Endothelial cell (in vitro differentiated cells): ENCODE data around the gene GPR135. TPM values are rescaled to one million over a fixed set of nuclear protein-coding genes. Genes with fewer than 3 reads are reported as not detected.

Experiments
- DNase-seq: peaks from one replicate; pipeline ENCODE4 v3.0.0; 2021; ENCODE audit warnings: low spot score
- H3K27ac Mint-ChIP-seq: one replicate; pipeline ENCODE4 v1.8.0; 2021; ENCODE audit warnings: mixed read lengths, inconsistent platforms; ENCODE audit not compliant: unreplicated experiment
- H3K27me3 Mint-ChIP-seq: one replicate; pipeline ENCODE4 v1.8.0; 2021; ENCODE audit warnings: mild to moderate bottlenecking, moderate library complexity, mixed read lengths, inconsistent platforms; ENCODE audit not compliant: unreplicated experiment
- H3K36me3 Mint-ChIP-seq: one replicate; pipeline ENCODE4 v1.8.0; 2021; ENCODE audit warnings: mild to moderate bottlenecking, low read depth, mixed read lengths, inconsistent platforms; ENCODE audit not compliant: unreplicated experiment
- H3K4me1 Mint-ChIP-seq: one replicate; pipeline ENCODE4 v1.8.0; 2021; ENCODE audit warnings: mild to moderate bottlenecking, mixed read lengths, inconsistent platforms; ENCODE audit not compliant: unreplicated experiment
- H3K4me3 Mint-ChIP-seq: one replicate; pipeline ENCODE4 v1.8.0; 2021; ENCODE audit warnings: mild to moderate bottlenecking, mixed read lengths, inconsistent platforms; ENCODE audit not compliant: unreplicated experiment
- H3K9me3 Mint-ChIP-seq: one replicate; pipeline ENCODE4 v1.8.0; 2021; ENCODE audit warnings: mixed read lengths, inconsistent platforms; ENCODE audit not compliant: unreplicated experiment
- total RNA-seq: library from RNA; stranded (reverse); fragmentation: NEBNext Ultra II Directional; extraction: Animal tissue kit (Norgen Biotek cat#: 25700); gene quantifications from one replicate; pipeline ENCODE4 v1.2.1, GENCODE V29; 2021; ENCODE audit not compliant: unreplicated experiment
- TF ChIP-seq, protein P1 (sequence below): fragments of 200-600 bp; sonication (generic); IDR thresholded peaks from one replicate; pipeline ENCODE4 v1.5.0; 2021; ENCODE audit warnings: antibody characterized with exemption; ENCODE audit not compliant: unreplicated experiment

Gene GPR135
- total RNA-seq, 1 donor from 2014 or later: 1.5 TPM

DNA sequence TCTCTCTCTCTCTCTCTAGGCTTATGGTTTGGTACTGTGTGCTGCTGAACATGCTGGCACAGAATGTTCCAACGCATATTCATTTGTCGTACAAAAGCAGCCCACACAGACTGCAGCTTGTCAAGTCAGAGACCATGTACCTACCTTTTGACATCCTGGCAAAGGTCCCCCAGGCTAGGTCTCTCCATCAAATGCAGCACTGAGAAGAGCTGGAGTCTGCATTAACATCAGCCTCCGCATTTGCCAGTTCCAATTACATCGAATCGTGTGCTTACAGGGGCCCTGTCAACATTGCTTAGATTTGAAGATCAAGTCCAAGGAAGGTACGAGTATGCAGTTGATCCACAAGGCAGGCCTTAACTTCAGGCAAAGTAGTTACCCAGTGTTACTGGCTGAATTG lies 47.9 kb downstream of the GPR135 start:
- Mint-ChIP-seq H3K27me3 (no peaks in the 10 kb centered on the region), H3K36me3 (no peaks in the 10 kb centered on the region), H3K9me3 (no peaks in the 10 kb centered on the region), H3K4me1 (peaks cover 9% of the 10 kb centered on the region), H3K4me3 (no peak overlapping the region), H3K27ac (no peak overlapping the region)
- no peak for DNase-seq
- TF ChIP-seq, protein P1, sequence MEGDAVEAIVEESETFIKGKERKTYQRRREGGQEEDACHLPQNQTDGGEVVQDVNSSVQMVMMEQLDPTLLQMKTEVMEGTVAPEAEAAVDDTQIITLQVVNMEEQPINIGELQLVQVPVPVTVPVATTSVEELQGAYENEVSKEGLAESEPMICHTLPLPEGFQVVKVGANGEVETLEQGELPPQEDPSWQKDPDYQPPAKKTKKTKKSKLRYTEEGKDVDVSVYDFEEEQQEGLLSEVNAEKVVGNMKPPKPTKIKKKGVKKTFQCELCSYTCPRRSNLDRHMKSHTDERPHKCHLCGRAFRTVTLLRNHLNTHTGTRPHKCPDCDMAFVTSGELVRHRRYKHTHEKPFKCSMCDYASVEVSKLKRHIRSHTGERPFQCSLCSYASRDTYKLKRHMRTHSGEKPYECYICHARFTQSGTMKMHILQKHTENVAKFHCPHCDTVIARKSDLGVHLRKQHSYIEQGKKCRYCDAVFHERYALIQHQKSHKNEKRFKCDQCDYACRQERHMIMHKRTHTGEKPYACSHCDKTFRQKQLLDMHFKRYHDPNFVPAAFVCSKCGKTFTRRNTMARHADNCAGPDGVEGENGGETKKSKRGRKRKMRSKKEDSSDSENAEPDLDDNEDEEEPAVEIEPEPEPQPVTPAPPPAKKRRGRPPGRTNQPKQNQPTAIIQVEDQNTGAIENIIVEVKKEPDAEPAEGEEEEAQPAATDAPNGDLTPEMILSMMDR: no peak

DNA sequence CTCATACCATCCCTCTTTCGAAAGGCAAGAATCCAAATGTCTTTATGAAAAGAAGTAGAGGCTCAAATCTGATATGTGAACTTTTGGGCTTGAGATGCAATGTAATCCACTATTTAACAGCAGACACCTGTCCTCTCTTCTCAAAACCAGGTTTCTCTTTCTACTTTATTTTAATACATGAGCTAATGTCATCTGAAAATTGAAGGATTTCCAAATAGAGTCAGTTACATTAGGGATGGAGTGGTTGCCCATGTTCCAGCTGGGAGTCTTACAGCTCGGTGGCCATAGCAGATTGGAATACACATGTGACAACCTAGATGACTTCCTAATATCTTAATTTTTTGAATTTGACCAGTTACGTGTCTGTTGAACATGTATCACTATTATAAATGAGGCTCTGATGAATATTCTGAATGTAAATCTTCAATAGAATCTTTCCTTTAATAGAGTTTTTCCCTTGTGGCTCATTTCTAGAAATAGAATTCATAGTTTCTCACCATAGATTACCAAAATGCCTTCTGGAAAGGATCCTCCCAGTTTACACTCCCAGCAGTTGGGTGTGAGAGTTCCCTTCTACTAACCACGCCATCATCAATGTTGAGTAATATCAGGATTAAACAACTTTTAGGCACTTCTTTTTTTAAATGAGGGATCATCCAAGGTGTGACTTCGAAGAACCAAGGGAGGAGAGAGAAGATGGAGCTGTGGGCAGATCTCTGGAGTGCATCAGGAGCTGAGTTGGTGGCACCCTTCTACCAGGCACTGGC lies 49.2 kb downstream of the GPR135 start:
- H3K27me3 Mint-ChIP-seq: no peaks in the 10 kb centered on the region
- H3K9me3 Mint-ChIP-seq: no peaks in the 10 kb centered on the region
- no peak overlapping the region for H3K27ac Mint-ChIP-seq
- H3K4me3 Mint-ChIP-seq: no peak overlapping the region
- no peaks in the 10 kb centered on the region for H3K36me3 Mint-ChIP-seq
- H3K4me1 Mint-ChIP-seq: peaks cover 4% of the 10 kb centered on the region
- TF ChIP-seq, protein P1: no peak
- DNase-seq: no peak

Other genes starting within 250 kb of the GPR135 start
- gene L3HYPDH, start 19.0 kb upstream of the GPR135 start, total RNA-seq: 11.4 TPM
- 36.5 TPM for gene JKAMP, start 19.1 kb upstream of the GPR135 start, total RNA-seq
- gene CCDC175, start 111.4 kb upstream of the GPR135 start, total RNA-seq: not detected